Testis (tissue), 3 donors: ENCODE data around the gene ASB8. TPM values are rescaled to one million over a fixed set of nuclear protein-coding genes. Genes with fewer than 3 reads are reported as not detected.

Experiments
- DNase-seq: peaks from one replicate; pipeline ENCODE4 v3.0.0-alpha.2; 2019
- H3K27ac ChIP-seq, 2 donors: fragments of 200-600 bp; sonication (generic); one replicate each; pipeline ENCODE4 v1.5.1; 2019
- H3K27me3 ChIP-seq: fragments of 200-600 bp; sonication (generic); one replicate; pipeline ENCODE4 v1.5.1; 2019
- H3K36me3 ChIP-seq: fragments of 200-600 bp; sonication (generic); one replicate; pipeline ENCODE4 v1.5.1; 2017; ENCODE audit warnings: low read depth; ENCODE audit errors: missing control alignments
- H3K4me1 ChIP-seq: fragments of 200-600 bp; sonication (generic); one replicate; pipeline ENCODE4 v1.5.1; 2019
- H3K4me3 ChIP-seq, 2 donors: fragments of 200-600 bp; sonication (generic); one replicate each; pipeline ENCODE4 v1.5.1; 2017 to 2019
- H3K9me3 ChIP-seq: fragments of 200-600 bp; sonication (generic); one replicate; pipeline ENCODE4 v1.5.1; 2017
- POLR2A ChIP-seq: fragments of 450-650 bp; IDR thresholded peaks from one replicate; pipeline ENCODE4 v1.6.1; 2017; ENCODE audit warnings: antibody characterized with exemption, mild to moderate bottlenecking, moderate library complexity
- WGBS, 2 donors: methylation state at CpG; one replicate each; pipeline ENCODE4 v1.1.5; 2018; 5-methylcytosine and 5-hydroxymethylcytosine counted together
- intact Hi-C: fragments of 100-400 bp; cut with DNase I; formaldehyde crosslinking; loops from one replicate; pipeline ENCODE4 v1.15.1; 2023; ENCODE audit warnings: low total_unique reads
- polyA plus RNA-seq: library from polyadenylated mRNA; stranded (reverse); fragments of 350-450 nt; fragmentation: Illumina TruSeq; extraction: RNeasy Lipid Tissue Mini Kit (QIAGEN cat#74804); gene quantifications from one replicate; pipeline ENCODE4 v1.2.3, GENCODE V29; 2014; ENCODE audit warnings: low read depth, low replicate concordance; ENCODE audit not compliant: insufficient read depth
- total RNA-seq, 2 donors: library from RNA; depleted of rRNA; stranded (reverse); fragments of >200 nt; gene quantifications; one replicate each; pipeline ENCODE4 v1.2.3, GENCODE V29; 2016
- TF ChIP-seq, protein P1 (sequence below), 3 experiments: fragments of 450-650 bp in 2 of 3; fragments of 200-600 bp in 1 of 3; sonication (generic) in 1 of 3; IDR thresholded peaks; one replicate each; pipeline ENCODE4 v1.5.1; 2016 to 2019; ENCODE audit warnings: antibody characterized with exemption in 3 of 3, mild to moderate bottlenecking in 2 of 3, moderate library complexity in 1 of 3

ASB8 gene
- total and polyA plus RNA-seq, 3 donors from 2014 or later = 34.7 to 55.4 (median 46.8) TPM

- Histone ChIP-seq H3K36me3 (no peaks in the 10 kb centered on the region), H3K4me1 (peaks cover 9% of the 10 kb centered on the region), H3K27ac (no peak overlapping the region), H3K9me3 (no peaks in the 10 kb centered on the region), H3K4me3 (no peak overlapping the region), H3K27me3 (no peaks in the 10 kb centered on the region)
- no peak for DNase-seq
- TF ChIP-seq, protein P1, sequence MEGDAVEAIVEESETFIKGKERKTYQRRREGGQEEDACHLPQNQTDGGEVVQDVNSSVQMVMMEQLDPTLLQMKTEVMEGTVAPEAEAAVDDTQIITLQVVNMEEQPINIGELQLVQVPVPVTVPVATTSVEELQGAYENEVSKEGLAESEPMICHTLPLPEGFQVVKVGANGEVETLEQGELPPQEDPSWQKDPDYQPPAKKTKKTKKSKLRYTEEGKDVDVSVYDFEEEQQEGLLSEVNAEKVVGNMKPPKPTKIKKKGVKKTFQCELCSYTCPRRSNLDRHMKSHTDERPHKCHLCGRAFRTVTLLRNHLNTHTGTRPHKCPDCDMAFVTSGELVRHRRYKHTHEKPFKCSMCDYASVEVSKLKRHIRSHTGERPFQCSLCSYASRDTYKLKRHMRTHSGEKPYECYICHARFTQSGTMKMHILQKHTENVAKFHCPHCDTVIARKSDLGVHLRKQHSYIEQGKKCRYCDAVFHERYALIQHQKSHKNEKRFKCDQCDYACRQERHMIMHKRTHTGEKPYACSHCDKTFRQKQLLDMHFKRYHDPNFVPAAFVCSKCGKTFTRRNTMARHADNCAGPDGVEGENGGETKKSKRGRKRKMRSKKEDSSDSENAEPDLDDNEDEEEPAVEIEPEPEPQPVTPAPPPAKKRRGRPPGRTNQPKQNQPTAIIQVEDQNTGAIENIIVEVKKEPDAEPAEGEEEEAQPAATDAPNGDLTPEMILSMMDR (IDR thresholded peaks at IDR 0.05) = no peak
- TF ChIP-seq POLR2A = no peak
- intact Hi-C loops = no loop called here
- WGBS, 2 donors = 90 to 93% methylated on average over 1 of the region's 1 CpG
These were observed 23.1 kb upstream of the ASB8 start for GRCh38 chr12:48180424-48180823.

- WGBS, 2 donors = 95 to 100% methylated on average over 1 of the region's 1 CpG
- intact Hi-C loops = no loop called here
- Histone ChIP-seq H3K27me3 (no peaks in the 10 kb centered on the region), H3K9me3 (no peaks in the 10 kb centered on the region), H3K4me3 (no peak overlapping the region), H3K27ac (no peak overlapping the region), H3K4me1 (peaks cover 9% of the 10 kb centered on the region), H3K36me3 (no peaks in the 10 kb centered on the region)
- no peak for DNase-seq
- no peak for TF ChIP-seq POLR2A
- TF ChIP-seq, protein P1 (IDR thresholded peaks at IDR 0.05) = no peak
These were observed 22.2 kb upstream of the ASB8 start for GRCh38 chr12:48179466-48179865.

DNA sequence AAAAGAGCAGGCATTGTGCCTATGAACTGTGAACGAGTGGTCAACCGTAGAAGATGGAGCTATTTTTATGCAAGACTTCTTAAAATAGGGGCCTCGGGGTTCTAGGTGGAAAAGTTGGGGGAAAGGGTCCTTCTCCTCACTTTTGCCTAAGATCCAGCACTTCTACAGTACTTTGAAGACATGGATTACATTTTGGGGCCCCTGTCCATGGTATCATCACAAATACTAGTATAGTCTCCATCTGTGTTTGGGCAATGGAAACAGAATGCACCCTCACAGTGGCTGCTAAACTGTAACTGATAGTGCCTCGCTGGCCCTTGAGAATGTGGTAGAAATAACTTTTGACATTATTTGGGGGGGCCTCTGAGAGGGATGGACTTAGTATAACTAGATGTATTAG lies 20.7 kb upstream of the ASB8 start:
- TF ChIP-seq, protein P1 (IDR thresholded peaks at IDR 0.05) = no peak
- TF ChIP-seq POLR2A = no peak
- intact Hi-C loops = no loop called here
- no peak overlapping the region for H3K4me3 ChIP-seq
- no peak overlapping the region for H3K27ac ChIP-seq
- 83 to 87% methylated on average over 4 of the region's 4 CpGs for WGBS, 2 donors
- H3K9me3 ChIP-seq = no peaks in the 10 kb centered on the region
- peaks cover 5% of the 10 kb centered on the region for H3K4me1 ChIP-seq
- DNase-seq = no peak
- no peaks in the 10 kb centered on the region for H3K27me3 ChIP-seq
- no peaks in the 10 kb centered on the region for H3K36me3 ChIP-seq

- TF ChIP-seq POLR2A = no peak
- TF ChIP-seq, protein P1 (IDR thresholded peaks at IDR 0.05) = no peak
- no peaks in the 10 kb centered on the region for H3K27me3 ChIP-seq
- no peaks in the 10 kb centered on the region for H3K9me3 ChIP-seq
- no peak overlapping the region for H3K27ac ChIP-seq
- no peaks in the 10 kb centered on the region for H3K36me3 ChIP-seq
- H3K4me1 ChIP-seq = no peaks in the 10 kb centered on the region
- no peak overlapping the region for H3K4me3 ChIP-seq
- no peak for DNase-seq
- intact Hi-C loops = no loop called here
These were observed 19.1 kb upstream of the ASB8 start for GRCh38 chr12:48176417-48176751.

DNA sequence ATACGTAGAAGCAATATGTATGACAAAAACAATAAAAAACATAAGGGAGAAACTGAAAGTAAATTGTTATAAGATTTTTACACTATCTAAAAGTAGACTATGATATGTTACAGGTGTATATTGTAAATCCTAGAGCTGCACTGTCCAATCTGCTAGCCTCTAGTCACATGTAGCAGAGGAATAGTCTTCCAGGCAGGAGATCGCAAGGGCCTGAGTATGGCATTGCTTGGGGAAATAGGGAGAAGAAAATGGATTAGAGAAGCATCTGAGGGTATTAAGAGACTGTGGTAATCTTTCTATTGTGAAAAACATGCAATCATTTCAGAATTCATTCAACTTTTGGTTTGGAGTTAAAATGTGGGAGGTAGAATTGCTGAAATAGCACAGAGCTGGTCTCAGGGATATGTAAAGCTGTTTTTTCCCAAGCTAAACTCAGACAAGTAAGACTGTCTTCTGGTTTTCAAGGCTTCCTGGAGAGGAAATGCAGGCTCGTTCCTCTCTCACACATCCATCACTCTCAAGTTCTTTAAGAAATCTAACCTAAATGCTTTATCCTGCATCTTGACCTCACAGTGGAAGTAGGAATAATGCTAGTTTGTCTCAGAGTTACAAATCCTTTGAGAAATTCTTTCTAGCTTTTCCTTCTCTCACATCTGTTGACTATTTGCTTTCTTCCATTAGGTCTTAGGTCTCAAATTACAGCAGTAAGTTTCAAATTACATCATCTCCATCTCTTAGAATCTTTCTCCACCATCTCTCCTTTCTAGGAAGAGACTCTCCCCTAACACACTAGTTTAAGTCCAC lies 18.5 kb upstream of the ASB8 start:
- Histone ChIP-seq H3K9me3 (no peaks in the 10 kb centered on the region), H3K4me1 (no peaks in the 10 kb centered on the region), H3K27ac (no peak overlapping the region), H3K4me3 (no peak overlapping the region), H3K27me3 (no peaks in the 10 kb centered on the region), H3K36me3 (no peaks in the 10 kb centered on the region)
- intact Hi-C loops = no loop called here
- no peak for TF ChIP-seq POLR2A
- TF ChIP-seq, protein P1 (IDR thresholded peaks at IDR 0.05) = no peak
- 66 to 71% methylated on average over 3 of the region's 3 CpGs for WGBS, 2 donors
- no peak for DNase-seq
